BE2C (cell line): ENCODE data around the gene IGLON5.

Experiments used
- DNase-seq: peaks from one replicate; pipeline ENCODE4 v3.0.0-alpha.2; 2020
- H3K27me3 ChIP-seq: fragments of 250-450 bp; sonication (Bioruptor Pico); 2 replicates; pipeline ENCODE4 v1.5.1; 2020; ENCODE audit warnings: mild to moderate bottlenecking
- H3K36me3 ChIP-seq: fragments of 250-450 bp; sonication (Bioruptor Pico); 2 replicates; pipeline ENCODE4 v1.5.1; 2020; ENCODE audit warnings: mild to moderate bottlenecking
- H3K4me1 ChIP-seq: fragments of 250-450 bp; sonication (Bioruptor Pico); 2 replicates; pipeline ENCODE4 v1.5.1; 2020
- H3K4me3 ChIP-seq: 2 replicates; pipeline ENCODE4 v1.5.1; 2011; ENCODE audit warnings: low read depth, low read length
- H3K9me3 ChIP-seq: fragments of 250-450 bp; sonication (Bioruptor Pico); 2 replicates; pipeline ENCODE4 v1.5.1; 2020
- CTCF ChIP-seq: IDR thresholded peaks from 2 replicates; pipeline ENCODE4 v1.5.1; 2012; ENCODE audit warnings: mild to moderate bottlenecking, low read depth, low read length

Gene IGLON5

GRCh38 chr19:51372021-51372648 lies 60.7 kb downstream of the IGLON5 start:
- Histone ChIP-seq H3K4me3 (no peak overlapping the region), H3K4me1 (peaks cover 2% of the 10 kb centered on the region; the same call in 1 of the 2 replicates), H3K36me3 (no peaks in the 10 kb centered on the region), H3K9me3 (no peaks in the 10 kb centered on the region), H3K27me3 (no peaks in the 10 kb centered on the region)
- TF ChIP-seq CTCF: no peak
- no peak for DNase-seq

DNA sequence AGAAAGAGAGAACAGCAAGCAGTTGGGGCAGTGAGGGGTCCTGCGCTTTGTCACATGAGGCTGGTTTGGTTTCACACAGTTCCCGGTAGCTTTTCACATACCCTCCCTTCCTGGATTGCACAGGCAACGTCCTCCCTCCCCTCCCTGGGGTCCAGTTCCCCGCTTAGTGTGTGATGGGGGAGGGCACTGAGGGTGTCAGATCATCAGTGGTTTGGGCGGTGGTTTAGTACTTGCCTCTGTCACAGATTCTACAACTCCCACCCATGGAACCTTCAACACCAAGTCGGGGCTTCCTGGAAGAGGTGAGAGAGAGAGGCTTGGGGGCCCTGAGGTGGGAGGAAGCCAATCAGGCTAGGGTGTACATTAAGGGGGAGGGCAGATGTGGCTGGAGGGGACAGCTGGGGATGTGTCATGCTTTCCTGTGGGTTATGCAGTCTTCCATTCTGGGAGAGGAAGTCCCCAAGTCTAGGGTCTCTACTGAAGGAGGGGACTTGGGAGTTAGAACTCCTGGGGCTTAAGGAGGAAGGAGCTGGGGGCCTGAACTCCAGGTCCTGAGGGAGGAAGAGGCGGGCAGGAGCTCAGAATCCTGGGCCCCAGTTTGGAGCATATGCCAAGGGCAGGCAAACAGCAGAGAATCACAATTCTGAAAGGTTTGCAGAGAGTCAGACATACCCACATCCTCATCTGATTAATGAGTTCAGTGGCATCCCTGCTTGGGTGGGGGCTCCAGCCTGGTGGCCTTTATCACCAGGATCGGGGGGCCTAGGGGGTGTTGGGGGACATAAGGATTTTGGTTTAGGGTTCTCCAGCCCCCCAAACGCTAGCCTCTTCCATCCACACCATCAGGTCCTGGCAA lies 61.4 kb downstream of the IGLON5 start, which contains the start of gene NKG7:
NKG7 (minus strand) TSS at position 6 of the 856 bp plus-strand sequence. CDS start 119 bp downstream, outside the sequence.
- Histone ChIP-seq H3K4me1 (peaks cover 2% of the 10 kb centered on the region; the same call in 1 of the 2 replicates), H3K27me3 (no peaks in the 10 kb centered on the region), H3K9me3 (no peaks in the 10 kb centered on the region), H3K4me3 (no peak within 1 kb of the TSS), H3K36me3 (no peaks in the 10 kb centered on the region)
- DNase-seq: no peak
- TF ChIP-seq CTCF: no peak

- H3K27me3 ChIP-seq: no peaks in the 10 kb centered on the region
- H3K4me1 ChIP-seq: no peaks in the 10 kb centered on the region
- H3K36me3 ChIP-seq: no peaks in the 10 kb centered on the region
- H3K4me3 ChIP-seq: no peak overlapping the region
- H3K9me3 ChIP-seq: no peaks in the 10 kb centered on the region
- no peak for TF ChIP-seq CTCF
- DNase-seq: no peak
Observed at GRCh38 chr19:51375504-51376221, 64.2 kb downstream of the IGLON5 start.

- DNase-seq: no peak
- Histone ChIP-seq H3K36me3 (no peaks in the 10 kb centered on the region), H3K4me1 (no peaks in the 10 kb centered on the region), H3K9me3 (no peaks in the 10 kb centered on the region), H3K27me3 (no peaks in the 10 kb centered on the region), H3K4me3 (no peak overlapping the region)
- TF ChIP-seq CTCF: no peak
Observed at GRCh38 chr19:51377422-51377821, 66.0 kb downstream of the IGLON5 start.

- Histone ChIP-seq H3K9me3 (no peaks in the 10 kb centered on the region), H3K4me1 (no peaks in the 10 kb centered on the region), H3K27me3 (no peaks in the 10 kb centered on the region), H3K4me3 (no peak overlapping the region), H3K36me3 (no peaks in the 10 kb centered on the region)
- DNase-seq: no peak
- TF ChIP-seq CTCF: no peak
Observed at GRCh38 chr19:51380379-51380778, 68.9 kb downstream of the IGLON5 start.
